GM12878 (cell line): Measurements from ENCODE around the gene MAPK8. TPM values are rescaled to one million over a fixed set of nuclear protein-coding genes. Genes with fewer than 3 reads are reported as not detected.
A peak's percentile ranks its signal among the peaks of the same experiment; 100 is the strongest.

Experiments used
- ATAC-seq: fragments of 200-7000 bp; cut with Tn5 transposase; 3 replicates; pipeline ENCODE4 v1.9.1; 2020; ENCODE audit warnings: mild to moderate bottlenecking, moderate library complexity
- BruUV-seq: library from RNA; stranded (reverse); fragments of 400-500 nt; replicated peaks from 2 replicates; lab custom pipeline; 2021; lab: Mats Ljungman, UMichigan
- CTCF ChIA-PET: fragments of 300-600 bp; sonication (Branson Sonifier 250); formaldehyde crosslinking; extraction: SDS; loops from one replicate; lab custom pipeline; 2021; ENCODE audit warnings: inconsistent platforms; lab: Yijun Ruan, JAX
- POLR2A ChIA-PET: fragments of 350-600 bp; formaldehyde crosslinking; extraction: SDS; loops from one replicate; lab custom pipeline; 2021; ENCODE audit warnings: inconsistent platforms; lab: Charles Lee
- RAD21 ChIA-PET: fragments of 300-600 bp; sonication (Branson Sonifier 250); formaldehyde crosslinking; loops from one replicate; lab custom pipeline; 2023; ENCODE audit warnings: antibody characterized with exemption; ENCODE audit not compliant: unreplicated experiment; lab: Charles Lee
- SMC1A ChIA-PET: fragments of 300-600 bp; sonication (Branson Sonifier 250); formaldehyde crosslinking; loops from one replicate; lab custom pipeline; 2023; ENCODE audit not compliant: unreplicated experiment, uncharacterized antibody; lab: Charles Lee
- DNase-seq: peaks from one replicate; pipeline ENCODE4 v3.0.0-alpha.2; 2011; ENCODE audit warnings: low read depth, low spot score
- FAIRE-seq: peaks from 3 replicates; lab custom pipeline; 2011; peaks lifted over from hg19 to GRCh38; lab: Jason Lieb, UNC
- H2AFZ ChIP-seq: 2 replicates; pipeline ENCODE4 v1.6.0; 2011; ENCODE audit warnings: low read depth, low read length, control low read depth; ENCODE audit not compliant: control insufficient read depth
- H3K27ac ChIP-seq: 2 replicates; pipeline ENCODE4 v1.5.1; 2011; ENCODE audit warnings: control low read depth; ENCODE audit not compliant: control insufficient read depth, insufficient read depth
- H3K27me3 ChIP-seq, 2 experiments: replicated peaks in 1 of 2; 2 replicates each; pipeline versions ENCODE4 v1.6.0 to v1.6.1; 2011; ENCODE audit warnings: low read length in 1 of 2; ENCODE audit not compliant: control insufficient read depth in 2 of 2, insufficient read depth in 2 of 2
- H3K36me3 ChIP-seq, 2 experiments: 2 replicates each; pipeline ENCODE4 v1.5.1; 2011; ENCODE audit warnings: low read length in 1 of 2; ENCODE audit not compliant: control insufficient read depth in 2 of 2, insufficient read depth in 2 of 2
- H3K4me1 ChIP-seq: 2 replicates; pipeline ENCODE4 v1.6.1; 2011; ENCODE audit warnings: mild to moderate bottlenecking, low read length, moderate library complexity, mixed read lengths; ENCODE audit not compliant: control insufficient read depth, insufficient read depth
- H3K4me2 ChIP-seq: 2 replicates; pipeline ENCODE4 v1.6.0; 2011; ENCODE audit warnings: control low read depth; ENCODE audit not compliant: control insufficient read depth, insufficient read depth
- H3K4me3 ChIP-seq: fragments of 200-600 bp; sonication (generic); 2 replicates; pipeline ENCODE4 v1.5.1; 2016
- H3K79me2 ChIP-seq: 2 replicates; pipeline ENCODE4 v1.6.0; 2011; ENCODE audit warnings: low read length; ENCODE audit not compliant: control insufficient read depth, insufficient read depth
- H3K9ac ChIP-seq: 2 replicates; pipeline ENCODE4 v1.8.0; 2011; ENCODE audit warnings: low read length, control low read depth, mixed read lengths; ENCODE audit not compliant: control insufficient read depth, insufficient read depth
- H3K9me3 ChIP-seq: replicated peaks from 3 replicates; pipeline ENCODE4 v1.5.1; 2011; ENCODE audit warnings: mild to moderate bottlenecking, low read length; ENCODE audit not compliant: control insufficient read depth, insufficient read depth
- H4K20me1 ChIP-seq: 2 replicates; pipeline ENCODE4 v1.6.0; 2011; ENCODE audit not compliant: control insufficient read depth, insufficient read depth
- DPF2 ChIP-seq: fragments of 450-650 bp; IDR thresholded peaks from 2 replicates; pipeline ENCODE4 v1.6.1; 2017; ENCODE audit warnings: mild to moderate bottlenecking
- EP300 ChIP-seq, 2 experiments: fragments of 150-350 bp in 1 of 2; IDR thresholded peaks; 2 replicates each; pipeline ENCODE4 v1.6.1; 2011 to 2012; ENCODE audit warnings: low read depth in 2 of 2, low read length in 2 of 2, borderline replicate concordance in 1 of 2, improper control_type of control experiment in 1 of 2, inconsistent platforms in 1 of 2; ENCODE audit not compliant: control insufficient read depth in 1 of 2
- HCFC1 ChIP-seq: fragments of 150-350 bp; IDR thresholded peaks from 2 replicates; pipeline ENCODE4 v1.6.1; 2014; ENCODE audit warnings: low read length
- HDGF ChIP-seq: fragments of 450-650 bp; IDR thresholded peaks from 2 replicates; pipeline ENCODE4 v1.6.1; 2016; ENCODE audit warnings: antibody characterized with exemption
- IKZF1 ChIP-seq: fragments of 450-650 bp; conservative IDR thresholded peaks from 2 replicates; pipeline ENCODE4 v1.6.1; 2017; ENCODE audit warnings: antibody characterized with exemption, mild to moderate bottlenecking
- IKZF2 ChIP-seq, 2 experiments: fragments of 450-650 bp; IDR thresholded peaks; 2 replicates each; pipeline ENCODE4 v1.6.1; 2017; ENCODE audit warnings: mild to moderate bottlenecking in 2 of 2, moderate library complexity in 2 of 2
- IRF4 ChIP-seq: IDR thresholded peaks from 2 replicates; pipeline ENCODE4 v1.6.1; 2011; ENCODE audit warnings: low read depth, low read length
- JUNB ChIP-seq: IDR thresholded peaks from 2 replicates; pipeline ENCODE4 v1.6.1; 2016; ENCODE audit warnings: antibody characterized with exemption, mild to moderate bottlenecking
- JUND ChIP-seq: IDR thresholded peaks from 2 replicates; pipeline ENCODE4 v1.6.1; 2012; ENCODE audit warnings: low read depth, mild to moderate bottlenecking, low read length, improper control_type of control experiment, moderate library complexity
- MTA2 ChIP-seq: fragments of 450-650 bp; IDR thresholded peaks from 2 replicates; pipeline ENCODE4 v1.6.1; 2016; ENCODE audit warnings: low read depth, mild to moderate bottlenecking, moderate library complexity
- NBN ChIP-seq: fragments of 450-650 bp; IDR thresholded peaks from 2 replicates; pipeline ENCODE4 v1.6.1; 2016
- NFIC ChIP-seq: IDR thresholded peaks from 2 replicates; pipeline ENCODE4 v1.6.1; 2012; ENCODE audit warnings: low read depth, mild to moderate bottlenecking, inconsistent platforms, low read length, moderate library complexity
- NFYB ChIP-seq: IDR thresholded peaks from 2 replicates; pipeline ENCODE4 v1.6.1; 2011; ENCODE audit warnings: low read depth, mild to moderate bottlenecking, low read length, improper control_type of control experiment, moderate library complexity; ENCODE audit not compliant: insufficient read depth
- NKRF ChIP-seq: fragments of 450-650 bp; conservative IDR thresholded peaks from 2 replicates; pipeline ENCODE4 v1.6.1; 2017; ENCODE audit warnings: mild to moderate bottlenecking, moderate library complexity
- NR2C2 ChIP-seq: IDR thresholded peaks from 2 replicates; pipeline ENCODE4 v1.6.1; 2011; ENCODE audit warnings: borderline replicate concordance, low read depth; ENCODE audit not compliant: control insufficient read depth, insufficient read length
- REST ChIP-seq: IDR thresholded peaks from 2 replicates; pipeline ENCODE4 v1.6.1; 2012; ENCODE audit warnings: mild to moderate bottlenecking, low read depth, low read length
- RUNX3 ChIP-seq: IDR thresholded peaks from 2 replicates; pipeline ENCODE4 v1.6.1; 2012; ENCODE audit warnings: low read length, inconsistent platforms
- ZNF217 ChIP-seq: fragments of 450-650 bp; IDR thresholded peaks from 2 replicates; pipeline ENCODE4 v1.6.1; 2017; ENCODE audit warnings: antibody characterized with exemption, mild to moderate bottlenecking
- WGBS: methylation state at CpG from one replicate; pipeline ENCODE4 v1.1.6; 2016; ENCODE audit warnings: low lambda C conversion rate; ENCODE audit not compliant: insufficient replicate concordance, insufficient coverage; ENCODE audit errors: missing lambda C conversion rate; 5-methylcytosine and 5-hydroxymethylcytosine counted together
- in situ Hi-C: fragments of 300-500 bp; cut with MboI; formaldehyde crosslinking; loops from 9 replicates; pipeline ENCODE4 v1.14.3; 2018; ENCODE audit warnings: mixed read lengths
- intact Hi-C: fragments of 100-400 bp; cut with micrococcal nuclease; formaldehyde crosslinking; loops from one replicate; pipeline ENCODE4 v1.14.2; 2022; ENCODE audit not compliant: unreplicated experiment
- polyA plus RNA-seq, 11 experiments: library from polyadenylated mRNA; depleted of rRNA in 4 of 11; unstranded in 6 of 11; stranded (reverse) in 5 of 11; fragments of >200 nt; fragmentation: Nextera tagmentation in 4 of 11; fragmentation: Illumina TruSeq in 1 of 11; extraction: Ambion mirVana in 4 of 11; extraction: Trizol in 1 of 11; gene quantifications; 1 replicate in 1 of 11; 2 replicates in 10 of 11; pipeline versions ENCODE4 v1.2.1 to v1.2.3, GENCODE V29; 2011 to 2016; ENCODE audit warnings: inconsistent platforms in 2 of 11, missing spikeins in 2 of 11, low read depth in 1 of 11
- total RNA-seq, 4 experiments: library from RNA; depleted of rRNA in 3 of 4; stranded (reverse); fragments of >200 nt in 3 of 4; fragmentation: Illumina TruSeq in 1 of 4; extraction: Trizol in 1 of 4; gene quantifications; 2 replicates each; pipeline versions ENCODE4 v1.2.1 to v1.2.3, GENCODE V29; 2013 to 2021

MAPK8 gene
- total and polyA plus RNA-seq, 10 of the 15 experiments (the other 5 are each of a cell fraction or from before 2014, with no cell fraction given): 3.9 to 102 (median 40.0) TPM

- intact Hi-C loops (no loop called here), in situ Hi-C loops (no loop called here)
- RAD21 ChIA-PET: interaction anchor here (1.4 kb wide), 1 partner anchor 160 kb away, joined by 4 read pairs; no protein-coding TSS in a partner anchor
- TF ChIP-seq IKZF2 (IDR thresholded peaks at IDR 0.05): peak; percentile 36 to 39; a peak in 1 of 4 replicates
- TF ChIP-seq NFYB: no peak
- no peak for TF ChIP-seq HCFC1
- no peak for TF ChIP-seq REST
- 0 out of 2 replicates have a peak, but pooled peaks have one; percentile 20 for TF ChIP-seq IKZF1
- 0 out of 2 replicates have a peak, but pooled peaks have one; percentile 32 for TF ChIP-seq DPF2
- peak; percentile 76; the same call in 1 of the 2 replicates for TF ChIP-seq ZNF217
- no peak for TF ChIP-seq NR2C2
- peak; percentile 46; the same call in 1 of the 2 replicates for TF ChIP-seq RUNX3
- TF ChIP-seq NKRF: no peak
- TF ChIP-seq EP300 (IDR thresholded peaks at IDR 0.05; ENCODE audit: borderline replicate concordance in 1 of 2, control insufficient read depth in 1 of 2, low read depth in 2 of 2, low read length in 2 of 2): 0 out of 4 replicates have a peak, but pooled peaks of 1 of the 2 experiments have one; percentile 7
- TF ChIP-seq MTA2: peak; percentile 32; the same call in 1 of the 2 replicates
- TF ChIP-seq NBN: 0 out of 2 replicates have a peak, but pooled peaks have one; percentile 14
- peak; percentile 41; the same call in 1 of the 2 replicates for TF ChIP-seq NFIC
- peak; percentile 88 for TF ChIP-seq JUNB
- no peak for TF ChIP-seq HDGF
- peak; percentile 67; the same call in 1 of the 2 replicates for TF ChIP-seq IRF4
- TF ChIP-seq JUND: 0 out of 2 replicates have a peak, but pooled peaks have one; percentile 54
- BruUV-seq: no TSS peak
- no peaks in the 10 kb centered on the region for H4K20me1 ChIP-seq
- H2AFZ ChIP-seq: no peak overlapping the region
- H3K4me2 ChIP-seq: no peak overlapping the region
- H3K4me3 ChIP-seq: no peak overlapping the region
- WGBS: 58% methylated on average over 4 of the region's 4 CpGs
- SMC1A ChIA-PET: interaction anchor here (0.6 to 1.5 kb wide), 10 partner anchors 9 to 122 kb away, joined by 3 to 8 read pairs (median 4); no protein-coding TSS in a partner anchor
- peaks cover 2% of the 10 kb centered on the region; the same call in 1 of the 2 replicates for H3K79me2 ChIP-seq
- no peaks in the 10 kb centered on the region for H3K36me3 ChIP-seq
- DNase-seq (peak; percentile 24), ATAC-seq (peak; percentile 88), FAIRE-seq (peak; percentile 38)
- no peaks in the 10 kb centered on the region for H3K27me3 ChIP-seq
- no peak overlapping the region for H3K27ac ChIP-seq
- peaks cover 6% of the 10 kb centered on the region; the same call in 1 of the 2 replicates for H3K4me1 ChIP-seq
- H3K9me3 ChIP-seq: no peaks in the 10 kb centered on the region
- POLR2A ChIA-PET: interaction anchor here (1.8 kb wide), 1 partner anchor 8 kb away, joined by 4 read pairs; no protein-coding TSS in a partner anchor
- H3K9ac ChIP-seq: no peak overlapping the region
- CTCF ChIA-PET: interaction anchor here (0.8 to 1.7 kb wide), 4 partner anchors 8 to 28 kb away, joined by 3 to 6 read pairs (median 4); no protein-coding TSS in a partner anchor
Measured at GRCh38 chr10:48390933-48391845, 84.7 kb downstream of the MAPK8 start.
